Activated CD4-positive, alpha-beta T cell treated with anti-CD3 and anti-CD28 coated beads, Interleukin-2, amount 50 U/mL, for 48 hours (primary cell): ENCODE data around the gene CMC2.

ENCODE experiments used
- DNase-seq, 2 experiments: peaks; one replicate each; pipeline ENCODE4 v3.0.0-alpha.2; 2020

The CMC2 gene

DNA sequence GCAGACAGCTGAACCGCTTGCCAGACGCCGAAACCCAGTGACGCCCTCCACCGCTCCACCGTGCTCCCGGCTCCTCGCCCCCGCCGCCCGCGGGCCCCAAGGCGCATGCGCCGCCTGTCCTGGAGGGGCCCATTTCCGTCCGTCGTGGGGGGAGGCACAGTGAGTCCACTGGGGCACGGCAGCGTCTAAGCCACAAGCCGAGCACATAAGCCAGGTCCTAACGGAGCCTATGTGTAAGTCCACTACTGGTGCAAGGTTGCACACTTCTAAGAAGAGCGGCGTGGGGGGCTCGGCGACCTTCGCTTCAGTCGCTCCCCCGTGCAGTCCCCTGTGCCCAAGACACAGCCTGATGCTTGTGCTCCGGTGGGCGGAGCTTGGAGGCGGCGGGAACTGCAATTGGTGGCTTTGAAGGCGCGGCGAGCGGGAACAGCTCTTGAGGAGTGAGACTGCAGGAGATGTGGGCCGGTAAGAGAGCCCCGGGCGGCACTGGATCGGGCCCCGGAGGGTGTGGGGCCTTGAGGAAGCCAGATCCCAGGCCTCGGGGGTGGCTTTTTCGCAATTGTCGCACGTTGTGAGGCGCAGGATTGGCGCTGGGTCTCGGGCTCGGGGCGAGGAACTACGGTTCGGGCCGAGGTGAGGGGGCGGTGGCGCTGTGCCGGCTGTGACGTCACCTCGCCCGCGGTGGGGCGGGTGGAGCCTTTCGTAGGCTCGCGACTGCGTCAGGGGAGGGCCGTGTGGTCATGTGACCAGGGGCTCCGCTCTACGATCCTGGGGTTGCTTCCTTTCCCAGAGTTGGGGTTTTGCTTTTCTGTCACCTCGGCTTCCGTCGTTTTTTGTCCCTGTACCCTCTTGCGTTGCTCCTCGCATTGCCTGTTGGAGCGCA lies at the start of gene CMC2, which contains the start of gene CENPN:
Gene CMC2, minus strand, starts transcription at position 73 of the 883 bp plus-strand sequence. CDS start 9,491 bp downstream, outside the sequence.
Gene CENPN, plus strand, starts transcription at position 402 of the 883 bp plus-strand sequence. CDS start 4,726 bp downstream, outside the sequence.
- peak; percentile 97 to 98 for DNase-seq

DNA sequence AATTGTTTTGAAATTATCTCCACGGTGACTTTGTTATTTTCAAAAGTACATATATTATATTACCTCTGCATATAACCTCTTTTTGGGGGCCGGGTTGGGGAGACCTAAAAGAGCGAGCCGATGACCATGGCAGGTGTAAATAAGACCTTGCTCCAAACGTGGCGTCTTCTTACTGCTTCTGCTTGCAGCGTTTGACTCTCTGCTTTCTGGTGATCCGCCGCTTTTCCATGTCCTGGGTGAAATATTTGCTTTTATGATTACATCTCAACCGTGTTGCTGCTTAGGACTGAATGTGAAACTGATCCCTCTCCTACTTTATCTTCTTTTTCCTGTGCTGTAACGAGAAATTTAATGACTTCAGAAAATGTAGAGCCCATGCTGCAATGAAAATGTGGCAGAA lies 47.1 kb upstream of the CMC2 start:
- DNase-seq = no peak

DNA sequence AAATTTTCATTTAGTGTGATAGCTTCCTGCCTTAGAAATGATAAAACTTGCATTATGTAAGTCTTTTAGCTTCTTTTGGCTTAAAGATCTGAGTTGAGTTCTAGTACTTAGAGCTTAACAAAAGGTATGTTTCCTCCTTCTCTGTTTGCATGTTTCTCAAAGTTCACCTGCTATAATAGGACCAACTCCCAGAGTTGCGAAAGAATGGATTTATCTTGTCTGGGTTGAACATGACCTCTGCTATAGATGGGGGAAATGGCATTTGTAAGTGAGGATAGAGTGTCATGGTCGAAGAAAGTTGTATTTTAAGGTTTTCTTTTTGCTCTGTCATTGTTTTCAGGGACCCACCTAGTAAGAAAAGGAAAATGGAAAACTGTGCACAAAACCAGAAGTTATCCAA lies 36.1 kb upstream of the CMC2 start:
- DNase-seq = no peak

DNA sequence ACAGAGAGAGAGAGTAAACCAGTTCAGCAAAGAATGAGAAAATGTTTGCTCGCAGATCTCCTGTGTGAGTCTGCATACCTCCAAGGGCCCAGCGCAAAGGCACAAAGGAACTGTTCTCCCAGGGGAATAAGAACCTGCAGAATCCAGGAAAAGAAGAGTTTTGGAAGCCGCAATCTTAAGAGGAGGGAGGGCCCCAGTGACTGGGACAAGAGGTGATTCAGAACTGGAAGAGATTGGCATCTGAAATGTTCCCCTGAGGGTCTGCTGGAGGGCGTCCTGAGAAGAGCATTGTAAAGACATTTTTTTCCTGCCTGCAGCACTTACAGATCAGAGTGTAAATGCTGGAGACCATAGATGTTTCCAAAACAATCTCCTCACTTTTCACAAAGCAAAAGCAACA lies 35.0 kb upstream of the CMC2 start:
- DNase-seq = no peak

DNA sequence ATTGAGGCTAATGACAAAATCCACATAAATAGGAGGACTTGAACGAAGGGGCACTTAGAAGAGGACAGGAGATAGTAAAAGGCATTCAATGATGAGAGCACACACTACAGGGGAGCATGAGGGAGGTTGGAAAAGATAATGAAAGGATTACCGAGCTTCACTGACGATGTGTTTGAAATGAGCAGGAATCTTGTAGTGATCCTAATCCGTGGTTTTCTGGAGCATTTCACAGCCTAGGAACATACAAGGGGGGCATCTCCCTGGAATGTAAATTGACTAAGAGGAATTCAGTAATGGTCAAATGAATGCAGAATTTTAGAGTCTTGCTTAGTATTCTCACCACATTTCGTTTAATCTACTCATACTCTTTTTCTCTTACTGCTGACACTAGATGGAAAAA lies 34.2 kb upstream of the CMC2 start:
- no peak for DNase-seq

DNA sequence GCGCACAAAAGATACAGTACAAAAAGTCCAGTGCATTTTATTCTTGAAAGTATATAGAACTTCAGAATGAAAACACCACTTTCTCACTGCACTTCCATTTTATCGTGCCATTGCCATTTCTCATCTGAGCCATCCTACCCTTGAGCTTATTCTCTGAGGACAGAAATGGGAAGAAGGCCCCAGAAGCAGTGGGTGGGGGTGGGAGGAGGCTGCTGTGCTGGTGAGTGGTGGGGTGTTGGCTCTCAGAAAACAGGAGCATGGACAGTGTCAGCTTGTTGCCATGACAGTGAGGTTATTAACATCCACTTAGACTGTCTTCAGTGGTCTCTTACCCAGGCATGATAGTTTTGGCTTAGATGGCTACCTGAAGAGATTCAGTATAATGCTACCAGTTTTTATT lies 33.4 kb upstream of the CMC2 start:
- DNase-seq = no peak

DNA sequence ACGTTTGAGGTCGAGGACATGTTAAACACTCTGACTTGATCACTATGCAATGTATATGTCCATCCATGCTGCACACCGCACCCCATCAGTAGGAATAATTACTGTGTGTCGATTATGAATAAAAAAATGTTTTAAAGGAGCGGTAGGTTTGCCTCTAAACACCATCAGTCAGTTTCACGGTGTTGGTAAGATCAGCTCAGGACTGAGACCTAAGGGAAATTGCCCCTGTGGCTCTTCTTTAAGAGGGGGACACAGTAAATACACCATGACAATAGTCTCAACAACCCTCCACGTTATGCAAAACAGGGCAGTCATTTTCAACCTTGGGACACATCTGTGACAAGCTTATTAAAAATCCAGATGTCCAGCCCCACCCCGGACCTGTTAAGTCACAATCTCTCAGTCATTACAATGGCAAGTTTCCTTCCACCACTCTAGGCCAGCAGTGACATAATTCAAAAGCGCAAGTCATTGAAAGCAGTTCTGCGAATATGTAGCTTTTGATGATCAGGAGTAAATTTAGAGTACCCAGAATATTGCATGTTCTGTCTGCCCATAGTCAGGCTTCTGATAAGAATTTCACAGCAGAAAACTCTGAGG lies 30.2 kb upstream of the CMC2 start:
- DNase-seq = no peak

DNA sequence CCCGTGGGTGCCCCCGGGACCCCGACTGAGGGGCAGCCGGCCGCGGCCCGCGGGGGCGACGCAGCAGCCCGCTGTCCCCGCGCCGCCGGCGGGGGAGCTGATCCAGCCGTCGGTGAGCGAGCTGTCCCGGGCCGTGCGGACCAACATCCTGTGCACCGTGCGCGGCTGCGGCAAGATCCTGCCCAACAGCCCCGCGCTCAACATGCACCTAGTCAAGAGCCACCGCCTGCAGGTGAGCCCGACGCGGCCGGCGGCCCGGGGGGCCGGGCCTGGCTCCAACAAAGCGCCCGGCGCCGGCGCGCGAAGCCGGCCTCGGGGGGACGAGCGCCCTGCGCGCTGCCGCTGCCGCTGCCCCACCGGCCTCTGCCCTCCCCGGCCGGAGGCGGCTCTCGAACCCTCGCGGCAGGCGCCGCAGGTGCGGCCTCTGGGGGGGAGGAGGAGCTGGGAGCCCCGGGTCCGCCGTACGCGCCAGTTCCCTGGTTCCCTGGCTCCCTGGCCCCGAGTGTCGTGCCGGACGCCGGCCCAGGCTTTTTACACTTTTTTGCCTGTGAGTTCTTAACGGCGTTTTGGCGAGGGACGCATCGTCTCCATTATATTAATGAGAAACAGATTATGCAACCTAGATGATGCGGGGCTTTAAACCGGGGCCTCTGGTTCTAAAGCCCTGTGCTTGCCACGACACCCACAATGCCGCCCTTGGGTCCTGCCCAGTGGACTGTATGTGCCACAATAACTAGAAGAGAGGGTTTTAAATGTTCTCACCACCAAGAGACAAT lies 29.5 kb upstream of the CMC2 start:
- peak; percentile 40 to 51 for DNase-seq

DNA sequence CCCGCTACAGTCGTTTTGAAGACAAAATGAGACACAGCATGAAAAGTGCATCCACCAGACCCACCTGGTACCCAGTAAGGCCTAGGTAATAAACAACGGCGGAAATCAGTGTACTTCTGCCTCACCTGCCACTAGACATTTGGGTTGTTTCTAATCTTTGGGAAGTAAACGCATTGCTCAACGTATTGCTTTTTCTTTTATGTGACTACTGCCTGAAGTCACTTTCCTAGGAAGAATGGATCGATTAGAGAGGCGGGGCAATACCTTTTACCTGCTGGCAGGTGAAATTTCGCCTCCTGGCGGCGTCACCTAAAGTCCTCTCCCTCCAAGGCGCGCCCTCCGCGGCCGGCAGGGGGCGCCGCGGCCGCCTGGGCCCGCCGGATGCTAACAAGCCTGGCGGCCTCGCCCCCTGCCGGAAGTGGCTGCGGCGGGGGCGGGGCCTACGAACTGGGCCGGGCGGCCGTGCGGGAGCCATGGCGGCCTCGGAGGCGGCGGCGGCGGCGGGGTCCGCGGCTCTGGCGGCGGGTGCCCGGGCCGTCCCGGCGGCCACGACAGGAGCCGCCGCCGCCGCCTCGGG lies 28.8 kb upstream of the CMC2 start, which contains the start of gene ATMIN:
Gene ATMIN, plus strand, starts transcription at position 445 of the 577 bp plus-strand sequence. Its CDS starts 29 bp downstream, at position 474.
- DNase-seq = peak; percentile 83 to 84

DNA sequence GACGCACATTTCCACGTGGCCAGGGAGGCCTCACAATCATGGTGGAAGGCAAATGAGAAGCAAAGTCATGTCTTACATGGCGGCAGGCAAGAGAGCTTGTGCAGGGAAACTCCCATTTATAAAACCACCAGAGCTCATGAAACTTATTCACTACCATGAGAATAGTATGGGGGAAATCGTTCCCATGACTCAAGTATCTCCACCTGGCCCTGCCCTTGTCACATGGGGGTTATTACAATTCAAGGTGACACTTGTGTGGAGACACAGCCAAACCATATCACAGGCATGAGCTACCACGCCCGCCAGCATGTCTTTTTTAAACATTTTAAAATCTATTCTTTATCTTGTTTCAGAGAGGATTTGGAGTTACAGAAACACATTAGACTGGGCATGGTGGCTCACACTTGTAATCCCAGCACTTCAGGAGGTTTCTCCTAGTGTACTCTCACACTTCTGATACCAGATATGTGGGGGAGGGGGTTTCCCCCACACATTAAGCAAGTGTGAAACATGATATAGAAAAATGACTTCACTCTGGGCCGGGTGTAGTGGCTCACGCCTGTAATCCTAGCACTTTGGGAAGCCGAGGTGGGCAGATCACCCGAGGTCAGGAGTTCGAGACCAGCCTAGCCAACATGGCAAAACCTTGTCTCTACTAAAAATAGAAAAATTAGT lies 23.4 kb upstream of the CMC2 start:
- peak; percentile 10 to 32 for DNase-seq

DNA sequence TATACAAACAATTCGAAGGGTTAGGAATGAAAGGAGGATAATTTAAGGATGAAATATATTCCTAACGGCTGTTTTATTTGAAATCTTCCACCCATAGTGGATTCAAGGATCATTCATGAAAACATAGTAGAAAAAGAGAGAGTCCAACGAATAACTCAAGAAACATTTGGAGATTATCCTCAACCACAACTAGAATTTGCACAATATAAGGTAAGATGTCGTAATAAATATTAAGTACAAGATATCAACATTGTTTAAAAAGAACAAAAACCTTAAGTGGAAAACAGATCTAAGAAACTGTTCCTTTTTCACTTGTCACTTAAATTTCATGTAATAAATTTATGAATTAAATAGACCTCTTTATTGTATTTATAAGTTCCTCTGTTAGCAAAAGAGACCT lies 19.7 kb upstream of the CMC2 start:
- DNase-seq = no peak

DNA sequence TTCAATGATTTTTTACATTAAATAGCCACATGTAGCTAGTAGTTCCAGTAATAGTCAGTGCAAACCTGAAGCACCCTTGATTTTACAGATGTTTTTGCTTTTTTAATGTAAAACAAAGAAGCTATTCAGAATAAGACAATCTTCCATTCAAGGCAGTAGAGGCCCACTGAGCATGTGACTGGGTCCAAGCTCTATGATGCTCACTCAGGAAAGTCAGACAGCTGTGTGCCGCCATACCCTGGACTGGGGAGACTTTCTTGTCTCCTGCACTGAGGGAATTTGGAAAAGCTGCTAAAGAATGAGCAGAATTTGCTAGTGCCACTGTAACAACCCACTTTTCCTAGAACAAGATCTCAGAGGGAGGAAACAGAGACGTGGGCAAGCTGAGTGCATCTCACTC lies 11.8 kb upstream of the CMC2 start:
- DNase-seq = no peak

DNA sequence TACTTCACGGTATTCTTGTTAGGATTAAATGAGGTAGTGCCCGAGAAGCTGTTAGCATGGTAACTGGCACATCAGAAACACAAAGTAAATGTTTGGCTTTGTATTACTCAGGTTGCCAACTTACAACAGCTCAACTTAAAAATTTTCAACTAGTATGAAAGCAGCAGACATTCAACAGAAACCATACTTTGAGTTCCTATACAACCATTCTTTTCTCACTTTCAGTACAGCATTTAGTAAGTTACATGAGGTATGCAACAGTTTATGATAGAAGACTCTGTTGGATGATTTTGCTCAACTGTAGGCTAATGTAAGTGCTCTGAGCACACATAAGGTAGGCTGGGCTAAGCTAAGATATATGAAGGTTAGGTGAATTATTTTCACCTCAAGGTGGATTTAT lies 8.0 kb upstream of the CMC2 start:
- DNase-seq = no peak

DNA sequence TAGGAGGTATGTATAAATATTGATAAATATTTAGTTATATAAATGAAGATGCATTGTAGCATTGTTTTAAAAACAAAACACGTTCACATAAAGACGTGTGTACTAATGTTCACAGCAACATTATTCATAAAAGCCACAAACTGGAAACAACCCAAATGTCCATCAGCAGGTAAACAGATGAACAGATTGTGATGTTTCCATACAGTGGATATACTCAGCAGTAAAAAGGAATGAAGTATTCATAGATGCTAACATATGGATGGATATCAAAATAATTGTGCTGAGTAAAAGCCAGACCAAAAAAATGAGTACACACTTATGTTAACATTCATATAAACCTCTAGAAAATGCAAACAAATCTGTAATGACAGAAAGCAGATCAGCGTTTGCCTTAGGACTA lies 6.3 kb upstream of the CMC2 start:
- no peak for DNase-seq

DNA sequence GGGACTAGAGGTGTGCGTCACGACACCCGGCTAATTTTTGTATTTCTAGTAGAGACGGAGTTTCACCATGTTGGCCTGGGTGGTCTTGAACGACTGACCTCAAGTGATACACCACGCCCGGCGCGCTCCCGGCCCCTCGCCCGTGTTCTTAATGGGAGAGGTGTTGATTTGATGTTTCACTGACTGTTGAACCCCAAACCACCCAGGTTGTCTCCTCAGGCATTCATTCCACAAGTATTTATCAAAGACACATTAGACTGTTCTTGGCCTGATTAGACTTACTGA lies 1.8 kb upstream of the CMC2 start:
- no peak for DNase-seq

DNA sequence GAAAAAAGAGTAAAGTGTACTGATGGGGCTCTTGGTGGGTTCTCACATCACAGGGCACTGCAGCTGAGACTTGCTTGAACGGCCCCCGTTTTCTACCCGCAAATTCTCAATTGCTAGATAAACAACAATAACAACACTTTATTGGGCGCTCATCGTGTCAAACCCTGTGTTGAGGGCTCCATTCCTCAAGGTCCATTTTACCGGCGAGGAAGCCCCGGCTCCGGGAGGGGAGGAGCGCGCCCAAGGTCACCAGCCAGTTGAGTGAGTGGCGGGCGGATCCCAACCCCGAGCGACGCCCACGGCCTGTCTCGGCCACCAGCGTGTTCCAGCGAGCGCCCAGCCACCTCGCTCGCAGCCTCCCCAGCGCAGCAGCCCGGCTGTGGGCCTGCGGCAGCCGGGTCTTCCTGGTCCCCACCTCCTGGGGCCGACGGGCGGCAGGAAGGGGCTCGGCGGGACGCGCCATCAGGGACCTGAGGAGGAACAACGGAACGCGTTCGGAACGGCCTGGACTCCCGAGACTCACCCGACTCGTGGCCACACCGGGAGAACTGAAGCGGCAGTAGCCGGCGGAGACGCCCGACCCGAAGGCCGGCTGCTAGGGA lies 373 bp downstream of the CMC2 start:
- DNase-seq = peak; percentile 78 to 81

DNA sequence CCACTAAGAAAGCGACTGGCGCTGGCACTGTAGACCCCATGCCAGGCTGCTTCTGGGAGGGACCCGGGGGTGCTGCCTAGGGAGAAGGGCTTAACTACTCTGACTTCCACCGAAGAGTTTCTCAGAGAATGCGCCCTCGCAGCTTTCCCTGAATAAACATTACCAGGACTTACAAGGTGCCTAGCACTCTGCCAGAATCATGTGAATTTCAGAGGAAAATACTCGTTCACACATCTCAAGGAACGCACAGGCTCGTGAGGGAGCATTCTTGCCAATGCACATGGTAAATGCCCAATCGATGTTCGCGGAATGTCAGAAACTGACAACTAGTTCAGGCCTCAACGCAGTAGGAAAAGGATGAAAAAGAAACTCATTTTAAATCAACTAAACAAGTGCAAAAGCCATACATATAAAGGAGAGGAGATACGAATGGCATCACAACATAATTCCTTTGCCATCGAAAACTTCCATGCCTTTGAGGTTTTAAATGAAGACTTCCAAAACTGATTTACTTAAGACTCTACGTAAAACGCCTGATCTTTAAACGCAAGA lies 999 bp downstream of the CMC2 start:
- peak in 1 of 2 experiments; percentile 11 for DNase-seq

DNA sequence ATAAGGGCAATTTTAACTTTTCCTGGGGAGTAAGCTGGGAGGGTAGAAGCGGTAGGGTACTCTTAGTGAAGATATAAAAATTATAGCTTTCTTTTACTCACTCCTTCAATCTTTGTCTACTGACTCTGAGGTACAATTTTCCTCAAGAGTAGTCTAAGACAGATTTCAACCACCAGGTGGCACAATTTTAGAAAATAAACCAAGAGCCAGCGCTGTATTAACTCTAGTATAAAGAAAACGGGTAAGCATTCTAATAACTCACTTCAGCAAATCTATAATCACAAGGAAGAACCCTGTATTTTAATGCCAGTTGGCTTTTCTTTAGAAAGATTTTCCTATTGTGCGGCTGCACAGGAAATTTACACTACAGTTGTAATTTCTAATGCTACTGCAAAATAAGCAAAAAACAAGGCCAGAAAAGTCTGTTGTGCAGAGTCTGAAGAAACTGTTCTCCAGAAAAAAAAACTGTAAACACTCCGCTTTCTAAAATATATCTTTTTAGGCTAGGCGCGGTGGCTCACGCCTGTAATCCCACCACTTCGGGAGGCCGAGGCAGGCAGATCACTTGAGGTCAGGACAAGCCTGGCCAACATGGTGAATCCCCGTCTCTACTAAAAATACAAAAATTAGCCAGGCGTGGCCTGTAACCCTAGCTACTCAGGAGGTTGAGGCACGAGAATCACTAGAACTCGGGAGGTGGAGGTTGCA lies 1.9 kb downstream of the CMC2 start:
- peak in 1 of 2 experiments; percentile 21 for DNase-seq

DNA sequence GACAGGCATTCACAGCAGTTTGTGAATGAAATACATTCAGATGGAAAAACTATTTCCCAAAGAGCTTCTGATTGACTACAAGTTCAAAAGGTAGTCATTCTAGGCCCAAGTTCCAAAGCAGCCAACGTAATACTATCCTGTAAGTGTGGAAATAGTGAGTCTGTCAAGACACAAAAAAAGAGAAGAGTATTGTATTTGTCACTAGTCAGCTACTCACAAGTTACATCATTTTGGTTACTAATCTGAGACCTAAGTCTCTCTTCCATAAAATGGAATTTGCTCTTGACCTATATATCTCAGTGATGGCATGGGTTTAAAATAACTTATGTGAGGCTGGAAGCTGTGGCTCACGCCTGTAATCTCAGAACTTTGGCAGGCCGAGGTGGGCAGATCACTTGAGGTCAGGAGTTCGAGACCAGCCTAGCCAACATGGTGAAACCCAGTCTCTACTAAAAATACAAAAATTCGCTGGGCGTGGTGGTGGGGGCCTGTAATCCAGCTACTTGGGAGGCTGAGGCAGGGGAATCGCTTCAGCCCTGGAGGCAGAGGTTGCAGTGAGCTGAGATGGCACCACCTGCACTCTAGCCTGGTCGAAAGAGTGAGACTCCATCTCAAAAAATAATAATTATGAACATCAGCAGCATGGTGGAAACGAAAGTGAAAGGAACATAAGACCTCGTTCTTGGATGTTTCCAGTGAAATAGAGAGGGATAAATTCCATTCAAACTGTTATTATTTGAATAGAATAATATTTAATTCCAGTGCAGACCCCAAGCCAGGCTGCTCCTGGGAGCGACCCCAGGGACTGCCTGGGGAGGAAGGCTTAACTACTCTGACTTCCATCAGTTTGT lies 2.9 kb downstream of the CMC2 start:
- DNase-seq = peak; percentile 29 to 44

DNA sequence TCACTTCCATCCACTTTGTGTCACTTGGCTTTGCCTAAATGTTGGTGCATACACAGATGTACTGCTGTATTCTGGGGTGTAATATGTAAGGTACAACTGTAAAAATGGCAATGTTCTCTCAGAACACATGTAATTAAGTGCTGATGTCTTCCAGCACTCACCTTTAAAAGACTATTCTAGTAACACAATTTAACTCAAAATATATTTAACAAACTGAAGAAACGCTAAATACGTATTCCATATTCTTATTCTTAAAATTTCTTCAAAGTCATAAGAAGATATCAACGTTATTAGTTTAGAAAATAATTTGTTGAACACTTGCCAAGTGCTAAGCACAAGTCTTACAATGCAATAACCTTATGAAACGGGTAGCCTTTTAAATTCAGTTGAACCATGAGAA lies 3.6 kb downstream of the CMC2 start:
- no peak for DNase-seq
